Measurements from ENCODE around the gene LILRB3.

DNA sequence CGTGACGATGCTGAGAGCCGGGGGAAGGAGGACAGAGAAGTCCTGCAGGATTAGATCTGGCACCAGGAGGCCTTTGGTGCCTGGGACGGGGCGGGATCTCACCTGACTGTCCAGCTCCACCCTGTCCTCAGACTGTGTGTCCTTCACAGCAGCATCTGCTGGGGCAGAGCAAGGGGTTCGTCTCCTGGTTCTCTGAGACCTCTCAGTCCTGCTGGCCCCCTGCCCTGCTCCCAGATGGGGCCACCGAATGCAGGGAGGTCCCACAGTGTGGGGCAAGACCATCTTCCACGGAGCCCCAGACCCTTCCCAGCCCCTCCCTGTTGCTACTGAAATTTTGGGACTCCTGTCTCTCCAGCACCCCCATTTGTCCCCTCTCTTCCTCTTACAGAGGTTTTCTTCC is 4.5 kb downstream of the LILRB3 start:
- TF ChIP-seq EZH2 (IDR thresholded peaks at IDR 0.05; ENCODE audit: borderline replicate concordance) (no peak), EZH2phosphoT487 (IDR thresholded peaks at IDR 0.05; ENCODE audit: low read depth, severe bottlenecking, unreplicated experiment) (no peak)
- TF ChIP-seq, protein P1, sequence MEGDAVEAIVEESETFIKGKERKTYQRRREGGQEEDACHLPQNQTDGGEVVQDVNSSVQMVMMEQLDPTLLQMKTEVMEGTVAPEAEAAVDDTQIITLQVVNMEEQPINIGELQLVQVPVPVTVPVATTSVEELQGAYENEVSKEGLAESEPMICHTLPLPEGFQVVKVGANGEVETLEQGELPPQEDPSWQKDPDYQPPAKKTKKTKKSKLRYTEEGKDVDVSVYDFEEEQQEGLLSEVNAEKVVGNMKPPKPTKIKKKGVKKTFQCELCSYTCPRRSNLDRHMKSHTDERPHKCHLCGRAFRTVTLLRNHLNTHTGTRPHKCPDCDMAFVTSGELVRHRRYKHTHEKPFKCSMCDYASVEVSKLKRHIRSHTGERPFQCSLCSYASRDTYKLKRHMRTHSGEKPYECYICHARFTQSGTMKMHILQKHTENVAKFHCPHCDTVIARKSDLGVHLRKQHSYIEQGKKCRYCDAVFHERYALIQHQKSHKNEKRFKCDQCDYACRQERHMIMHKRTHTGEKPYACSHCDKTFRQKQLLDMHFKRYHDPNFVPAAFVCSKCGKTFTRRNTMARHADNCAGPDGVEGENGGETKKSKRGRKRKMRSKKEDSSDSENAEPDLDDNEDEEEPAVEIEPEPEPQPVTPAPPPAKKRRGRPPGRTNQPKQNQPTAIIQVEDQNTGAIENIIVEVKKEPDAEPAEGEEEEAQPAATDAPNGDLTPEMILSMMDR (IDR thresholded peaks at IDR 0.05; ENCODE audit: poor library complexity): no peak
